ENCODE data around the gene C1orf50.
"Not testable (repeated sequence)": the region's sequence is repeated elsewhere in the genome, so short reads cannot be mapped to it uniquely, and the experiment has no call there.

C1orf50 gene

GRCh38 chr1:42723511-42723910 is 43.5 kb upstream of the C1orf50 start:
- TF ChIP-seq REST (IDR thresholded peaks at IDR 0.05; ENCODE audit: insufficient replicate concordance, low read depth) = no peak
- DNase-seq (ENCODE audit: low read depth in 1 of 2, low spot score in 1 of 2) = no peak
- Histone ChIP-seq H3K27me3 (ENCODE audit: insufficient read depth, poor library complexity, severe bottlenecking) (no peaks in the 10 kb centered on the region), H3K4me3 (replicated peaks; ENCODE audit: insufficient read depth, low read length) (no peak overlapping the region), H3K27ac (replicated peaks) (no peak overlapping the region)

GRCh38 chr1:42725820-42726219 is 41.2 kb upstream of the C1orf50 start:
- not testable (repeated sequence) for H3K27me3 ChIP-seq (ENCODE audit: insufficient read depth, poor library complexity, severe bottlenecking); H3K4me3 ChIP-seq (replicated peaks; ENCODE audit: insufficient read depth, low read length); DNase-seq (ENCODE audit: low read depth in 1 of 2, low spot score in 1 of 2); H3K27ac ChIP-seq (replicated peaks)

GRCh38 chr1:42730002-42730401 is 37.0 kb upstream of the C1orf50 start:
- Histone ChIP-seq H3K27ac (replicated peaks) (no peak overlapping the region), H3K4me3 (replicated peaks; ENCODE audit: insufficient read depth, low read length) (no peak overlapping the region), H3K27me3 (ENCODE audit: insufficient read depth, poor library complexity, severe bottlenecking) (no peaks in the 10 kb centered on the region)
- DNase-seq (ENCODE audit: low read depth in 1 of 2, low spot score in 1 of 2) = no peak
- TF ChIP-seq POLR2AphosphoS5 (IDR thresholded peaks at IDR 0.05; ENCODE audit: low read depth) (no peak), GABPA (IDR thresholded peaks at IDR 0.05; ENCODE audit: low read depth) (no peak), SPI1 (IDR thresholded peaks at IDR 0.05; ENCODE audit: borderline replicate concordance, low read depth) (no peak), REST (IDR thresholded peaks at IDR 0.05; ENCODE audit: insufficient replicate concordance, low read depth) (no peak), CTCF (IDR thresholded peaks at IDR 0.05; ENCODE audit: insufficient read depth, low read length) (no peak)

- DNase-seq (ENCODE audit: low read depth in 1 of 2, low spot score in 1 of 2) = peak in 1 of 2 experiments; percentile 25
- no peak overlapping the region for H3K27ac ChIP-seq (replicated peaks)
- TF ChIP-seq CTCF (IDR thresholded peaks at IDR 0.05; ENCODE audit: insufficient read depth, low read length) (no peak), SPI1 (IDR thresholded peaks at IDR 0.05; ENCODE audit: borderline replicate concordance, low read depth) (no peak), GABPA (IDR thresholded peaks at IDR 0.05; ENCODE audit: low read depth) (no peak), REST (IDR thresholded peaks at IDR 0.05; ENCODE audit: insufficient replicate concordance, low read depth) (no peak), POLR2AphosphoS5 (IDR thresholded peaks at IDR 0.05; ENCODE audit: low read depth) (no peak)
- H3K4me3 ChIP-seq (replicated peaks; ENCODE audit: insufficient read depth, low read length) = no peak overlapping the region
- H3K27me3 ChIP-seq (ENCODE audit: insufficient read depth, poor library complexity, severe bottlenecking) = no peaks in the 10 kb centered on the region
Observed at GRCh38 chr1:42730988-42731387, 36.1 kb upstream of the C1orf50 start.

Measured in HL-60 (cell line).